Activated gamma-delta T cell treated with anti-CD3 and anti-CD28 coated beads, Interleukin-2, amount 50 U/mL, for 16 hours (primary cell): ENCODE measurements around the gene IL19.

Experiments
- DNase-seq: peaks from one replicate; pipeline ENCODE4 v3.0.0-alpha.2; 2020; ENCODE audit warnings: low read depth

The IL19 gene

GRCh38 chr1:206770531-206771337 is at the start of gene IL19:
Gene IL19, plus strand, starts transcription at chr1:206770773. Its CDS starts 65,890 bp downstream, at chr1:206836663.
- no peak for DNase-seq

GRCh38 chr1:206721454-206721853 is 49.1 kb upstream of the IL19 start:
- no peak for DNase-seq

GRCh38 chr1:206722751-206723461 is 47.7 kb upstream of the IL19 start:
- DNase-seq = no peak

GRCh38 chr1:206723462-206723804 is 47.1 kb upstream of the IL19 start:
- DNase-seq = no peak

GRCh38 chr1:206723805-206724472 is 46.6 kb upstream of the IL19 start:
- DNase-seq = no peak

GRCh38 chr1:206725109-206725963 is 45.2 kb upstream of the IL19 start:
- DNase-seq = no peak

- DNase-seq = no peak
Observed at GRCh38 chr1:206727981-206728696, 42.4 kb upstream of the IL19 start.

- no peak for DNase-seq
Observed at GRCh38 chr1:206728697-206728987, 41.9 kb upstream of the IL19 start.

GRCh38 chr1:206729050-206729449 is 41.5 kb upstream of the IL19 start:
- DNase-seq = no peak

- no peak for DNase-seq
Observed at GRCh38 chr1:206729507-206729906, 41.1 kb upstream of the IL19 start.

- no peak for DNase-seq
Observed at GRCh38 chr1:206732508-206732907, 38.1 kb upstream of the IL19 start.

- DNase-seq = no peak
Observed at GRCh38 chr1:206732992-206733391, 37.6 kb upstream of the IL19 start.

- DNase-seq = peak; percentile 73
Observed at GRCh38 chr1:206734499-206735142, 36.0 kb upstream of the IL19 start.

GRCh38 chr1:206735553-206736031 is 35.0 kb upstream of the IL19 start:
- DNase-seq = no peak

GRCh38 chr1:206736878-206737728 is 33.5 kb upstream of the IL19 start:
- DNase-seq = peak; percentile 51

GRCh38 chr1:206737729-206738201 is 32.8 kb upstream of the IL19 start:
- DNase-seq = no peak

GRCh38 chr1:206738370-206739366 is 31.9 kb upstream of the IL19 start:
- DNase-seq = no peak

GRCh38 chr1:206739411-206740076 is 31.0 kb upstream of the IL19 start:
- no peak for DNase-seq
